RWPE2 (cell line): Measurements from ENCODE around the gene CCR8.

Experiments used
- ATAC-seq: fragments of 200-7000 bp; cut with Tn5 transposase; 3 replicates; pipeline ENCODE4 v1.9.1; 2021; ENCODE audit warnings: low read depth
- DNase-seq: peaks from one replicate; pipeline ENCODE4 v3.0.0-alpha.2; 2020; ENCODE audit warnings: low spot score
- H3K27ac ChIP-seq: fragments of 450-650 bp; 2 replicates; pipeline ENCODE4 v1.5.1; 2017; ENCODE audit warnings: mild to moderate bottlenecking; ENCODE audit not compliant: poor library complexity, severe bottlenecking
- H3K27me3 ChIP-seq: fragments of 250-450 bp; sonication (Bioruptor Pico); 2 replicates; pipeline ENCODE4 v1.5.1; 2021; ENCODE audit warnings: mild to moderate bottlenecking, moderate library complexity; ENCODE audit not compliant: insufficient read depth, poor library complexity, severe bottlenecking
- H3K36me3 ChIP-seq: fragments of 250-450 bp; sonication (Bioruptor Pico); 2 replicates; pipeline ENCODE4 v1.5.1; 2020; ENCODE audit warnings: low read depth, mild to moderate bottlenecking, moderate library complexity
- H3K4me1 ChIP-seq: fragments of 250-450 bp; sonication (Bioruptor Pico); 2 replicates; pipeline ENCODE4 v1.5.1; 2021; ENCODE audit warnings: mild to moderate bottlenecking, moderate library complexity; ENCODE audit not compliant: insufficient read depth, poor library complexity, severe bottlenecking
- H3K4me3 ChIP-seq: fragments of 250-450 bp; sonication (Bioruptor Pico); 2 replicates; pipeline ENCODE4 v1.5.1; 2021; ENCODE audit warnings: mild to moderate bottlenecking, moderate library complexity; ENCODE audit not compliant: severe bottlenecking
- H3K9me3 ChIP-seq: fragments of 250-450 bp; sonication (Bioruptor Pico); 2 replicates; pipeline ENCODE4 v1.5.1; 2021; ENCODE audit warnings: mild to moderate bottlenecking, moderate library complexity; ENCODE audit not compliant: severe bottlenecking
- TF ChIP-seq, protein P1 (sequence below): fragments of 450-650 bp; IDR thresholded peaks from one replicate; pipeline ENCODE4 v1.5.1; 2017; ENCODE audit warnings: mild to moderate bottlenecking, moderate library complexity; ENCODE audit not compliant: poor library complexity, severe bottlenecking

The CCR8 gene

DNA sequence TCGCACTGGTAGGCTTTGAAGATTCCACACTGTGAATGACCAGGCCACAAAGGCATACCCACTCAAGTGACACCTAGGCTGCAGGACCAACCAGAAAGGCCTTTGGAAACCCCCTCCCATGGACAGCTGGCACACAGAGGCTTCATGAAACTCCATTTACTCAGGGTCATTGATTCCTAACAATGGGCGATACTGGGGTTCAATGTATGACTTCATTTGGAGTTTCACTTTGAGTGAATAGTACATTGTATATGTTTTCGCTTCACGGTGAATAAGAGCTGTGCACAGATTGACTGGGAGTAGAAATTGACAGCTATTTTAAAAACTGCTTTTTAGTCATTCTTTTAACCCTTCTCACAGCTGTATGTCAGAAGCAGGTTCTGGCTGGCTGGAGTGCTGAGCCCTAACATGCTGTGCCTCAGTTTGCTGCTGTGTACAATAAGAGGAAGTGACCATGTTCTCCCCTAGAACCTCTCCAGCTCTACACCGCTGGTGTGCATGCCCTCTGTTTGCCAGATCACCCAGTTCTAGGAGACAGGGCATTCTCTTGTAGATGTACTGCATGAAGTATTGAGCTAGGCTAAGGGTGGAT is 34.2 kb upstream of the CCR8 start:
- Histone ChIP-seq H3K4me3 (no peak overlapping the region), H3K4me1 (no peaks in the 10 kb centered on the region), H3K9me3 (no peaks in the 10 kb centered on the region), H3K27me3 (no peaks in the 10 kb centered on the region), H3K36me3 (no peaks in the 10 kb centered on the region), H3K27ac (no peak overlapping the region)
- TF ChIP-seq, protein P1, sequence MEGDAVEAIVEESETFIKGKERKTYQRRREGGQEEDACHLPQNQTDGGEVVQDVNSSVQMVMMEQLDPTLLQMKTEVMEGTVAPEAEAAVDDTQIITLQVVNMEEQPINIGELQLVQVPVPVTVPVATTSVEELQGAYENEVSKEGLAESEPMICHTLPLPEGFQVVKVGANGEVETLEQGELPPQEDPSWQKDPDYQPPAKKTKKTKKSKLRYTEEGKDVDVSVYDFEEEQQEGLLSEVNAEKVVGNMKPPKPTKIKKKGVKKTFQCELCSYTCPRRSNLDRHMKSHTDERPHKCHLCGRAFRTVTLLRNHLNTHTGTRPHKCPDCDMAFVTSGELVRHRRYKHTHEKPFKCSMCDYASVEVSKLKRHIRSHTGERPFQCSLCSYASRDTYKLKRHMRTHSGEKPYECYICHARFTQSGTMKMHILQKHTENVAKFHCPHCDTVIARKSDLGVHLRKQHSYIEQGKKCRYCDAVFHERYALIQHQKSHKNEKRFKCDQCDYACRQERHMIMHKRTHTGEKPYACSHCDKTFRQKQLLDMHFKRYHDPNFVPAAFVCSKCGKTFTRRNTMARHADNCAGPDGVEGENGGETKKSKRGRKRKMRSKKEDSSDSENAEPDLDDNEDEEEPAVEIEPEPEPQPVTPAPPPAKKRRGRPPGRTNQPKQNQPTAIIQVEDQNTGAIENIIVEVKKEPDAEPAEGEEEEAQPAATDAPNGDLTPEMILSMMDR, result no peak
- no peak for ATAC-seq
- no peak for DNase-seq

DNA sequence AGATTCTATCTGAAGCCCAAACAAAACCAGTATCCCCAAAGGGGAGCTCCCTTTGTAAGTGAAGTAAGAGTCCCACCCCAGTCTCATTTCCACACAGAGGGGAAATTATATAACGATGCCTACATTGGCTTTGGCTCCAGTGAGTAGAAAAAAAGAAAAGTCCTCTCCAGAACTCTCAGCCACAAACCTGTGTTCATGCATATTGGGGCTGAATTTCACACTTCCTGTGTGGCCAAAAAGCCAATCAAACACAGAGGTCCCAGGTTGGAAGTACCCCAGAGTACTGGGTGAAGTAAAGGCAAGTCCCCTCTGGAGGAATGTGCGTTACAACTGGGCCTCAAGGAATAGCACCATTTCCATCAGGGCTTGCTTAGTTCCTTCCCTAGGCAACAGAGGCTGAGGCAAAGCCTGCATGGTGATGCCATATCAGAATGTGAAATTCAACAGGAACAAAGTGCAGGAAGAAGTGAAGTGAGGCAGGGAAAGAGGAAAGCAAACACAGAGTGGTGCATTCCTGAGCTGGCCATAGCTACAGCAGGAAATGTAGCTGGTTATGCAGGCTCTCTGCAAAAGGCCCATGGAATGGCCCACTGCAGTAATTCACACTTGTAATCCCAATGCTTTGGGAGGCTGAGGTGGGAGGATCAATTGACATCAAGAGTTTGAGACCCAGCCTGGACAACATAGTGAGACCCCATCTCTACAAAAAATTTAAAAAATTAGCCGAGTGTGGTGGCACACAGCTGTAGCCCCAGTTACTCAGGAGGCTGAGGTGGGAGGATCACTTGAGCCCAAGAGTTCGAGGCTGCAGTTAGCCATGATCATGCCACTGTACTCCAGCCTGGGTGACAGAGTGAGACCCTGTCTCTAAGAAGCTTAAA is 33.1 kb upstream of the CCR8 start:
- H3K4me1 ChIP-seq, result no peaks in the 10 kb centered on the region
- no peaks in the 10 kb centered on the region for H3K36me3 ChIP-seq
- no peaks in the 10 kb centered on the region for H3K9me3 ChIP-seq
- H3K27ac ChIP-seq, result no peak overlapping the region
- TF ChIP-seq, protein P1, result no peak
- no peak overlapping the region for H3K4me3 ChIP-seq
- no peaks in the 10 kb centered on the region for H3K27me3 ChIP-seq
- DNase-seq (no peak), ATAC-seq (no peak)

DNA sequence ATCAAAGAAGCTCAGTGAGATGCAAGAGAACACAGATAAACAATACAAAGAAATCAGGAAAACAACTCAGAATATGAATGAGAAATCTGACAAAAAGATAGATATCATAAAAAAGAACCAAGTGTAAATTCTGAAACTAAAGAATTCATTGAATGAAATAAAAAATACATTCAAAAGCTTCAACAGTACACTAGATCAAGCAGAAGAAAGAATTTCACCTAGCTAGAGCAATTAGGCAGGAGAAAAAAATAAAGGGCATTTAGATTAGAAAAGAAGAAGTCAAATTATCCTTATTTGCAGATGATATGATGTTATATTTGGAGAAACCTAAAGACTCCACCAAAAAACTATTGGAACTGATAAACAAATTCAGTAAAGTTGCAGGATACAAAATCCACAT is 30.2 kb upstream of the CCR8 start:
- peaks cover 2% of the 10 kb centered on the region for H3K27me3 ChIP-seq
- H3K27ac ChIP-seq, result no peak overlapping the region
- no peak overlapping the region for H3K4me3 ChIP-seq
- H3K36me3 ChIP-seq, result no peaks in the 10 kb centered on the region
- H3K9me3 ChIP-seq, result no peaks in the 10 kb centered on the region
- TF ChIP-seq, protein P1, result no peak
- no peaks in the 10 kb centered on the region for H3K4me1 ChIP-seq
- ATAC-seq (no peak), DNase-seq (no peak)

DNA sequence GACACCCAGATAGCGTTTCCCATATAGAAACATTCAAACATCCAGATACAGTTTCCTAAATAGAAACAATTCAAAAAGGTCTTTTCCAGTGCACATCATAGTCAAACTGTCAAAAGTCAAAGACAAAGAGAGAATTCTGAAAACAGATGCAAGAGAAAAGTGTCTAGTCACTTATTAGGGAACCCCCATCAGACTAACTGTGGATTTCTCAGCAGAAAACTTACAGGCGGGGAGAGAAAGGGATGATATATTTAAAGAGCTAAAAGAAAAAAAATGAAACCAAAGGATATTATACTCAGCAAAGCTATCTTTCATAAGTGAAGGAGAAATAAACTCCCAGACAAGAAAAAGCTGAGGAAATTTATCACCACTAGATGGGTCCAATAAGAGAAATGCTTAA is 27.3 kb upstream of the CCR8 start:
- peaks cover 2% of the 10 kb centered on the region for H3K27me3 ChIP-seq
- H3K9me3 ChIP-seq, result no peaks in the 10 kb centered on the region
- no peak overlapping the region for H3K27ac ChIP-seq
- no peaks in the 10 kb centered on the region for H3K36me3 ChIP-seq
- ATAC-seq (no peak), DNase-seq (no peak)
- no peaks in the 10 kb centered on the region for H3K4me1 ChIP-seq
- TF ChIP-seq, protein P1, result no peak
- H3K4me3 ChIP-seq, result no peak overlapping the region

DNA sequence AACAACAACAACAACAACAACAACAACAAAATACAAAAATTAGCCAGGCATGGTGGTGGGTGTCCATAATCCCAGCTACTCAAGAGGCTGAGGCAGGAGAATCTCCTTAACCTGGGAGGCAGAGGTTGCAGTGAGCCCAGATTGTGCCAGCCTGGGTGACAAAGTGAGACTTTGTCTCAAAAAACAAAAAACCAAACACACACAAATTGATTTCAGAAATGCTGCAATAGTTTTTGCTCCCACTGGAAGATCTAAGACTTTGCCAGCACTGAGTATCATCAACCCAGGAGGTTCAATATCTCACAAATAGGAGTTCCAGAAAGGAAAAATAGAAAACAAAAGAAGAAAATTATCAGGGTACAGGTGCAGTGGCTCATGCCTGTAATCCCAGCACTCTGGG is 16.2 kb upstream of the CCR8 start:
- no peaks in the 10 kb centered on the region for H3K9me3 ChIP-seq
- H3K4me3 ChIP-seq, result no peak overlapping the region
- TF ChIP-seq, protein P1, result no peak
- no peaks in the 10 kb centered on the region for H3K27me3 ChIP-seq
- H3K27ac ChIP-seq, result no peak overlapping the region
- no peak for DNase-seq
- no peak for ATAC-seq
- no peaks in the 10 kb centered on the region for H3K4me1 ChIP-seq
- H3K36me3 ChIP-seq, result no peaks in the 10 kb centered on the region
